ENCODE measurements around the gene ARHGAP15.
A peak's percentile ranks its signal among the peaks of the same experiment; 100 is the strongest.

Gene ARHGAP15

GRCh38 chr2:143622106-143622505, 492.9 kb downstream of the ARHGAP15 start:
- Histone ChIP-seq H3K27ac (no peak overlapping the region), H3K4me3 (no peak overlapping the region)

GRCh38 chr2:143623231-143623908, 494.2 kb downstream of the ARHGAP15 start:
- Histone ChIP-seq H3K27ac (peak overlapping the region in 2 of 21 experiments; percentile 4 to 10), H3K4me3 (no peak overlapping the region)

- Histone ChIP-seq H3K27ac (no peak overlapping the region), H3K4me3 (no peak overlapping the region)
These were observed 494.7 kb downstream of the ARHGAP15 start for GRCh38 chr2:143623909-143624260.

GRCh38 chr2:143629340-143629739, 500.1 kb downstream of the ARHGAP15 start:
- H3K4me3 ChIP-seq = no peak overlapping the region
- no peak overlapping the region for H3K27ac ChIP-seq

- H3K27ac ChIP-seq = no peak overlapping the region
- H3K4me3 ChIP-seq = no peak overlapping the region
These were observed 503.6 kb downstream of the ARHGAP15 start for GRCh38 chr2:143632751-143633374.

- H3K27ac ChIP-seq = no peak overlapping the region
- no peak overlapping the region for H3K4me3 ChIP-seq
These were observed 504.2 kb downstream of the ARHGAP15 start for GRCh38 chr2:143633419-143633818.

GRCh38 chr2:143635302-143635701, 506.1 kb downstream of the ARHGAP15 start:
- Histone ChIP-seq H3K4me3 (no peak overlapping the region), H3K27ac (no peak overlapping the region)

- Histone ChIP-seq H3K4me3 (no peak overlapping the region), H3K27ac (no peak overlapping the region)
These were observed 506.7 kb downstream of the ARHGAP15 start for GRCh38 chr2:143635936-143636335.

GRCh38 chr2:143640826-143641225, 511.6 kb downstream of the ARHGAP15 start:
- Histone ChIP-seq H3K4me3 (no peak overlapping the region), H3K27ac (no peak overlapping the region)

- H3K4me3 ChIP-seq = no peak overlapping the region
- no peak overlapping the region for H3K27ac ChIP-seq
These were observed 516.9 kb downstream of the ARHGAP15 start for GRCh38 chr2:143645921-143646645.

- H3K4me3 ChIP-seq = no peak overlapping the region
These were observed 520.1 kb downstream of the ARHGAP15 start for GRCh38 chr2:143649226-143649740.

GRCh38 chr2:143652692-143653091, 523.5 kb downstream of the ARHGAP15 start:
- Histone ChIP-seq H3K27ac (no peak overlapping the region), H3K4me3 (no peak overlapping the region)

More at GRCh38 chr2:143649226-143649740, 520.1 kb downstream of the ARHGAP15 start:
- H3K27ac ChIP-seq = no peak overlapping the region

GRCh38 chr2:143668234-143668633, 539.0 kb downstream of the ARHGAP15 start:
- H3K4me3 ChIP-seq = no peak overlapping the region
- H3K27ac ChIP-seq = no peak overlapping the region

- no peak overlapping the region for H3K4me3 ChIP-seq
- H3K27ac ChIP-seq = no peak overlapping the region
These were observed 544.8 kb downstream of the ARHGAP15 start for GRCh38 chr2:143674051-143674450.

- H3K27ac ChIP-seq = no peak overlapping the region
These were observed 545.8 kb downstream of the ARHGAP15 start for GRCh38 chr2:143675021-143675420.

GRCh38 chr2:143679617-143680016, 550.4 kb downstream of the ARHGAP15 start:
- no peak overlapping the region for H3K4me3 ChIP-seq
- H3K27ac ChIP-seq = no peak overlapping the region

More at GRCh38 chr2:143675021-143675420, 545.8 kb downstream of the ARHGAP15 start:
- H3K4me3 ChIP-seq = no peak overlapping the region

GRCh38 chr2:143680885-143681405, 551.7 kb downstream of the ARHGAP15 start:
- Histone ChIP-seq H3K4me3 (no peak overlapping the region), H3K27ac (no peak overlapping the region)

- no peak overlapping the region for H3K4me3 ChIP-seq
- H3K27ac ChIP-seq = no peak overlapping the region
These were observed 553.3 kb downstream of the ARHGAP15 start for GRCh38 chr2:143682436-143683055.

GRCh38 chr2:143683977-143684376, 554.8 kb downstream of the ARHGAP15 start:
- no peak overlapping the region for H3K27ac ChIP-seq

More at GRCh38 chr2:143683977-143684376, 554.8 kb downstream of the ARHGAP15 start:
- H3K4me3 ChIP-seq = no peak overlapping the region

All from skin epidermis (tissue), 12 donors.